NCI-H1694 treated with DMSO at 0.1 percent for 48 hours (cell line): Measurements from ENCODE around the gene B4GALT1.
"Not testable (repeated sequence)": the region's sequence is repeated elsewhere in the genome, so short reads cannot be mapped to it uniquely, and the experiment has no call there.

ENCODE experiments used
- DNase-seq: peaks from one replicate; lab custom pipeline; 2025; lab: John Stamatoyannopoulos, UW

Gene B4GALT1

GRCh38 chr9:33161589-33162132, 5.5 kb downstream of the B4GALT1 start:
- DNase-seq = no peak

GRCh38 chr9:33161011-33161588, 6.0 kb downstream of the B4GALT1 start:
- DNase-seq = no peak

DNA sequence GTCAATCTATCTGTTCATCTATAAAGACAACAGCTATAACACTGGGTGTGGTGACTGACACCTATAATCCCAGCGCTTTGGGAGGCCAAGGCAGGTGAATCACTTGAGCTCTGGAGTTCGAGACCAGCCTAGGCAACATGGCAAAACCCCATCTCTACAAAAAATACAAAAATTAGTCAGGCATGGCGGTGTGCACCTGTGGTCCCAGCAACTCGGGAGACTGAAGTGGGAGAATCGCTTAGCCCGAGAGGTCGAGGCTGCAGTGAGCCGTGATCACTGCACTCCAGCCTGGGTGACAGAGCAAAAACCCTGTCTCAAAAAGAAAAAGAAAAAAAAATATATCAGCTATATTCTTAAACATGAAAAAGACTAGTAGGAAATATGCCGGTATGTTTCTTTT, 6.7 kb downstream of the B4GALT1 start:
- not testable (repeated sequence) for DNase-seq

DNA sequence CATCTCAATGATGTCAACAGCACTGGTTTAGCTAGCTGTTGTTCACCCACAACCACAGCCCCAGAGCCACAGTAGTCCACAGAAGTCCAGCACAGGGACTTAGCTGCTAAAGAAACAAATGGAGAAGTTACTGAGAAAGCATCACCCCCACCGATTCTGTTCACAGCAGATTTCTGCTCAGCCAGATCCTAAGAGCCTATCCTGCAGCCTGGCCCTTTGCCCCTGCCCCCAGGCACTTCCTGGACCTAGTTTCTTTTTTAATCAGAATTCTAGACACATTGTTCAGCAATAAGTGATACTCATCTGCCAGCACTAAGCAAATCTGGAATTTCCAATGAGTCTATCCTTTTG, 7.4 kb downstream of the B4GALT1 start:
- no peak for DNase-seq

DNA sequence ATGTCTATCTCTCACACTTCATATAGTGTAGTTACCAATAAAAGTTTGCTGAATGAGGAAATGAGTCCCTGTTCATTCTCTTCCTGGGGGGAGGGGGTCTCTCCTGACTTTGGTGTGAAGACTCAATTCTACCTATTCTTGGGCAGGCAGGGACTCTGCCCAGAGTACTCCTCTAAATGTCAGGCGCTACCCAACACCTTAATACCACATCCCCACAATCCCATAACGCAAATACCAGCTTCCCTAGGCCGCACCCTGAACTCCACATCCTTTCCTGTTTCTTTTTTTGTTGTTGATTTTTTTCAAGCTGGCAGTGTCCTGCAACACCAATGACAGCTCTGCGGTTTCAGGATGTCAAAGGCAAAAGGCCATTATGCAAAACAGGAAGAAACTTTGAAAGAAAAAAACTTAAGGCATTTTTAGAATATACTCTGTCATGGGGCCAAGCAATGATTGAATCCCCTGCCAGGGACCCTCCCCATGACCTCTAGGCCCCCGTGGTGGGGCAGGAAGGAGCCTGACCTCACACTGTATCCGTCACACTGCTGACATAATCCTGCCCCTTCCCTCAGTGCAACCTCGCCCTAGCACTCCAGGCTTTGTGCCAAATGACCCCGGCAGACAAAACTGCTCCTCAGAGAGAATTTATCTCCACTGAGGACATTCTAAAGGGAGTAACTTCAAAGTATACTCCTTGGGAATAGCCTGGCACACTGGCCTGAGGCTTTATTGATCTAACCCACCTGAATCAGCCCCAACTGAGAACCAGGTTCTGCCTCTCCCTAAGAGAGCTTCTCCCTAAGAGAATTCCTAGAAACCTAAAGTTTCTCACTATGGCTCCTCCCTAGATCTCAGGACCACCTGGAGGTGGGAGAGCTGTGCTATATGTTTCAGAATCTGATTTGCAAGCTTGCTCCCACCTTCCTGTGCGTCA, 8.0 kb downstream of the B4GALT1 start:
- DNase-seq = no peak

- no peak for DNase-seq
Observed at GRCh38 chr9:33157960-33158842, 8.9 kb downstream of the B4GALT1 start.

DNA sequence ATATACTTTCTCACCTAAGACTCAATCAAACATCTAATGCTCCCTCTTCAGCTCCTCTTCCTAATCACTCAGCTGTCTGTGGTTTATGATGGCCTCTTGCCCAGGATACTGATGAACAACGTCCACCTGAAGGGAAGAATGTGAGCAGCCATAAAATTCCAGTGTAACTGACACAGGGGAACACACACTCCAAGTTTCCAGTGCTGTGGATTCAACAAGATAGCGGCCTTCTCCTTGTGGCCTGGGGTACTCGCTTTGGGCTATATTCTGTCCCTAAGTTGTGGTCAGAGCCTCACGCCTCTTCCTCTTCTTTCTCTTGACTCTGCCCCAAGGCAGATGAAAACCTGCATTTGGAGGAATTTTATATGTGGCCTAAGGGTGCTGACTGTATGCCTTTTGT, 11.7 kb downstream of the B4GALT1 start:
- DNase-seq = no peak

DNA sequence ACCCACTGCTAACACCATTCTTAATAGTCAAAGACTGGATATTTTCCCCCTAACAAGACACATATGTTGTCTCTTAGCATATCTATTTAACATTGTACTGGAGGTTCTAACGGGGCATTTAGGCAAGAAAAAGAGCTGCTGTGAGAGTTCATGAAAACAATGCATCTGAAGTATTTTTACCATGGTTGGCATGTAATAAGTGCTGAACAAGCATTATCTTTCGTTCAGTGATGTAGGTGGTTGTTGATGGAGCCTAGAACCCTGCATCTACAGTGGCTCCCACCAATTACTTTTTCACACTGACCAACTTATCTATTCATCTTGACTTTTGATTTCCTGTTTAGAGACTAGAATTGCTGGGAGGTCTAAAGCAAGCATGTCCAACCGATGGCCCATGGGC, 12.8 kb downstream of the B4GALT1 start:
- no peak for DNase-seq

GRCh38 chr9:33153666-33154065, 13.5 kb downstream of the B4GALT1 start:
- no peak for DNase-seq

DNA sequence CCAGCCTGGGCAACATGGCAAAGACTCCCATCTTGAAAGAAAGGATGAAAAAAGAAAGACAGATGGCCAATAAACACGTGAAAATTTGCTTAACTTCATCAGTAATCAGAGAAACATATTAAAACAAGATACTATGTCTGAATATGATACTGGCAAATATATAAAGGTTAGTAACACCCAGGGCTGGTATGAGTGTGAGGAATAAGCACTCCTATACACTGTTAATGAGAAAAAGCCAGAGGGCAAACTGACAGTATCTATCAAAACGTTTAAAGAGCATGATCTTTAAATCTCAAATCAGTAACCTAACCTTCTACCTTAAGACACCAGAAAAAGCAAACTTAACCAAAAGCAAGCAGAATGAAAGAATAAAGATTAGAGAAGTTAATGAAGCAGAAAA, 14.1 kb downstream of the B4GALT1 start:
- DNase-seq = no peak

- no peak for DNase-seq
Observed at GRCh38 chr9:33151601-33152000, 15.5 kb downstream of the B4GALT1 start.

- no peak for DNase-seq
Observed at GRCh38 chr9:33151007-33151557, 16.1 kb downstream of the B4GALT1 start.

DNA sequence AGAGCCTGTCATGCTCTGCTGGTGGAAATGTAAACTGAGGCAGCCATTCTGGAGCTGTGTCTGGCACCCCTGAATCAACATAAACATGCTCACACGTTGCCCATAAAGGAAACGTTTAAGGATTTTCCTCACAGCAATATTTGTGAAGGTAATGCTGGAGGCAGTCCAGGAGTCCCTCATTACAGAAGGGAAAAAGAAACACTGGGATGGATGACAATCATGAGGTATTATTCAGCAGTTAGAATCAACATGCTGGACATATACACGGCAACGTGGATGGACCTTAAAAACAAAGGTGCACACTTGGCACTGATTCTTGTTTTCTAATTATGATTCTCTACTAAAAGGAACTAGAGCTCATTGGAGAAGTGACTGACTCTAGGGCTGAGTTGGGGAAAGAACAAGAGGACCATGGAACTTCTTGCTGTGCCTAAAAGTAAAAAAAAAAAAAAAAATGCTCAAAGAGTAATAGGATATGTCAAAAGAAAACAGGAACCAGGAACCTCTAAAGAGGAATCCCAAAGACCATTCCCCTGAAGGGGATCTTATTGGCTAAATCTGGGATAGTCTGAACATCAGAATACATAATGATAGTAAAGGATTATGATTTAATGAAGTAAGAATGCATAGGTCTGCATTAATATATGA, 18.6 kb downstream of the B4GALT1 start:
- no peak for DNase-seq

DNA sequence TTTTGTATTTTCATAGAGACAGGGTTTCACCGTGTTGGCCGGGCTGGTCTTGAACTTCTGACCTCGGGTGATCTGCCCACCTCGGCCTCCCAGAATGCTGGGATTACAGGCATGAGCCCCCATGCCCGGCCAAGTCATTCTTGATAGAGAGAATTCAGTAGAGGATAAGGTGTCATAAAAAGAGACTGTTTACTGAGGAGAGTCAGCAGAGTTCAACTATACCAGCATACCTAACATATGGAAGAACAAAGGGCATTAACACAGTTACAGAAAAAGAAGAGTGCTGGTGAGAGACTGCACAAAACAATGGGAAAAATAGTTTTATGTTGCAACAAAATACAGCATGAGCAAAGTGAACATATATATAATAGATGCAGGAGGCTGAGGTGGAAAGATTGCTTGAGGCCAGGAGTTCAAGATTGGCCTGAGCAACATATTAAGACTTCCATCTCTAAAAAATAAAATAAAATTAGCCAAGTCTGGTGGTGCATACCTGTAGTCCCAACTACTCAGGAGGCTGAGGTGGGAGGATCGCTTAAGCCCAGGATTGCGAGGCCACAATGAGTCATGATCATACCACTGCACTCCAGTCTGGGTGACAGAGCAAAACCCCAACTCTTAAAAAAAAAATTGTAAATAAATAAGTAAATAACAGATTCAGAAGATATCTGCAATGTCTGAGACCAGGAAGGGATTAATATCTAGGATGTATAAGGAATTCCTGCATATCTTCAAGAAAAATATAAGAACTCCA, 19.5 kb downstream of the B4GALT1 start:
- DNase-seq = no peak

DNA sequence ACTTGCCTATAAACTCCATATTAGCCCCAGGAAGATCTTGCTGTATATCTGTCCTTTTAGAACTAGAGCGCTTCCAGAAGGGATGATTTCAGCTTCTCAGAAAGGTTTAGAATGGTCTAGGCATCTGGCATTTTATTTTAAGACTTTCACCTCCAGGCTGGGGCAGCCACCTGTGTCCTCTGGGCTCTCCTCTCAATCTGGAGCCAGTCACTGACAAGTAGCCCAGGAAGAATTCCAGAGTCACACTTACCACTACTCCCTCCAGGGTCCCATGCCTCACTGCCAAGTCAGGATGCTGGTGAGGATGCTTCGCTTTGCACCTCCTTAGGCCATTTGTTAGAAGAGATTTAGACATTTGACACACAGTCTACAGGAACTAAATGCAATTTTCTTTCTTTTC, 20.8 kb downstream of the B4GALT1 start:
- no peak for DNase-seq

DNA sequence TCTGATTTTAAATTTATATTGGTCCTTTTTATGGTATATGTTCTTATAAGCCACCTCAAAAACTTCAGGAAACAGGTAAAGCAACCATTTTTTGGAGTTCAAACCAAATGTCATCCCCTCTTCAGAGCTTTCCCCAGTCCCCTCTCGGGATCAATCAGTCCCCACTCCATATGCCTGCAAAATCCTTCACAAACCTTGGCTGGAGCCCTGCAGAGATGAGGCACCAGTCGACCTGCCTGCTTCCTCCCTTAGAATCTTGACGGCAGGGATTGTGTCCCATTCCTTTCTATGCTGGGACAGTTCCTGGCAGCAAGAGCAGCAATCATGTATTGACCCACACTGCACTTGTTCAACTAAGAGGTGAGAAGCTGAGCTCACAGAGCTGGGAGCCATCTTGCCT, 22.6 kb downstream of the B4GALT1 start:
- no peak for DNase-seq

DNA sequence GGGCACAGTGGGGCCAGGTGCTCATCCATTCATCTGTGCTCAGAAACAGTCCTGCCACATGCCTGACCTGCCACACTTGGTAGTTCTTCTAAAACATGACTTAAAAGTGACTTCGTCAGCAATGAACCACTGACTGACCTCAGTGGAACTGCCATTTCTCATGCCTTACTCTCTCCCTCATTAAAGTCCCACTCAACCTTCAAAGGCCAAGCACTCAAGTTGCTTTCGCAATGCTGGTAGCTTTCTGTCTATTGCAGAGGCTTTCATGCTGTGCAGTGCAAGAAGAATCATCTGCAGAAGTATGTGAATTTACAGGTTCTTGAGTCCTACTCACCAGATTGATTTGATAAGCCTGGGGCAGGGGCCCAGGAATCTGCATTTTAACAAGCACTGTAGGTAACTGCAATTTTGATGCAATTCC, 23.9 kb downstream of the B4GALT1 start:
- DNase-seq = no peak

GRCh38 chr9:33142535-33142934, 24.6 kb downstream of the B4GALT1 start:
- no peak for DNase-seq

DNA sequence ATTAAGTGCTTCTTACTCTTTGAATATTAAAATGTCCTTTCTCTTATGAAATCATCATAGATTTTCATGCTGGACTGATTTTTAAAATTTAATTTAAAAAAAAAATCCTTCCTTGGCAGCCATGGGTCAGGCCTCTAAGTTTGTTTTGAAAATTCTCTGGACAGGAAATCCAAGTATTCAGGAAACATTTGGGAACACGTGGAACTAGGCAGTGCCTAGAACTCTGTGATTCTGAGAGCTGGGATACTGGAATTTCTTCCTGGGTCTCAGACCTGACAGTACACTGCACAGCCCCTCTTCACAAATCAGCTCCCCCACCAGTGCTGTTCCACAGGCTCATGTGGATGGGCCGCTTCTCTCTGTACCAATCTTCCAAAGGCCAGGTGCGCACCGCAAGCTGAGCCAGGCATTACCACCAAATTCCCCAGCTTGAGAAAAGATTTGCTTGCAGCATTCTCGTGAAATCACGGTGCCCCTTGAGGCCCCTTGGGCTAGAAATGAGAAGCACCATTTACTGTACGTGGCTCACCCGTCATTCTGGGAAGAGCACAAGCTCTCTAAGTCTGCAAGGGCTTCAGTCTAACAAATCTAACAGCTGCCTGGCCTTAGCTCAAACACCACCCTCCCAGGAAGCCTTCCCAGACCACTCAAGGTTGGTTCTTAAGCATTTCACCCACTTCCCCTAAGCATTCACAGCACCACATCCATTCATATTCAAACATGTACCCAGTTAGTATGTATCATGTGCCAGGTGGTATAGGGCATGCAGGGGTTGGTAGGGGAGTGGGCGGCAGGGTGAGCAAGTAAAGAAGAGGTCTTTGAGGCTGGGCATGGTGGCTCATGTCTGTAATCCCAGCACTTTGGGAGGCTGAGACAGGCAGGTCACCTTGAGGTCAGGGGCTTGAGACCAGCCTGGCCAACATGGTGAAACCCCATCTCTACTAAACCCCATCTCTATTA, 26.5 kb downstream of the B4GALT1 start:
- DNase-seq = no peak
